ENCODE data around the gene SLC12A1. TPM values are rescaled to one million over a fixed set of nuclear protein-coding genes. Genes with fewer than 3 reads are reported as not detected.

The SLC12A1 gene
- total and polyA plus RNA-seq, 2 of the 8 experiments (the other 6 are each of a cell fraction or from before 2014, with no cell fraction given) = 0.63 to 1.0 TPM

GRCh38 chr15:48300038-48300437 lies 93.9 kb downstream of the SLC12A1 start:
- Histone ChIP-seq H3K36me3 (ENCODE audit: control insufficient read depth in 2 of 4, insufficient read depth in 4 of 4, low read length in 3 of 4) (no peaks in the 10 kb centered on the region), H2BK5ac (ENCODE audit: low read depth, low read length) (peak overlapping the region; percentile 30; the same call in 1 of the 2 replicates), H3K9me3 (ENCODE audit: insufficient read depth in 2 of 2, low read depth in 1 of 2, low read length in 1 of 2) (no peaks in the 10 kb centered on the region), H4K91ac (replicated peaks; ENCODE audit: insufficient read length, low read length) (no peak overlapping the region), H3K4ac (replicated peaks; ENCODE audit: insufficient read length, low read depth, low read length) (no peak overlapping the region), H2BK120ac (replicated peaks; ENCODE audit: low read depth, low read length) (peak overlapping the region; percentile 98), H3K23ac (ENCODE audit: insufficient read length) (no peak overlapping the region), H3K79me1 (ENCODE audit: low read depth, low read length) (no peaks in the 10 kb centered on the region), H3K4me2 (ENCODE audit: insufficient read depth in 1 of 2, low read depth in 2 of 2, low read length in 2 of 2) (peak overlapping the region; percentile 29 to 40; a peak in 3 of 4 replicates), H3K14ac (ENCODE audit: insufficient read length) (no peak overlapping the region), H2AK5ac (ENCODE audit: low read depth, low read length) (no peak overlapping the region), H3K23me2 (ENCODE audit: low read depth, low read length) (no peaks in the 10 kb centered on the region), H3K4me3 (ENCODE audit: extremely low read depth in 1 of 4, insufficient read depth in 2 of 4, low read depth in 3 of 4, low read length in 4 of 4) (peak overlapping the region in 1 of 4 experiments; percentile 40; a peak in 1 of 8 replicates), H3K4me1 (replicated peaks in 1 of 4; ENCODE audit: control insufficient read depth in 3 of 4, insufficient read depth in 4 of 4, low read length in 3 of 4) (peaks cover 10 to 27% (median 23%) of the 10 kb centered on the region in 4 experiments; a peak in 6 of 7 replicates), H2BK12ac (ENCODE audit: low read depth, low read length) (no peak overlapping the region), H4K8ac (ENCODE audit: extremely low read depth, insufficient read depth, low read length) (no peak overlapping the region; the same call in 1 of the 2 replicates), H3K56ac (replicated peaks; ENCODE audit: insufficient read length, low read depth, low read length) (no peak overlapping the region), H3K79me2 (ENCODE audit: control insufficient read depth in 1 of 2, insufficient read depth in 2 of 2, low read length in 2 of 2) (no peaks in the 10 kb centered on the region), H3K27me3 (replicated peaks in 1 of 4; ENCODE audit: control insufficient read depth in 3 of 4, extremely low read depth in 1 of 4, insufficient read depth in 3 of 4, low read length in 3 of 4) (no peaks in the 10 kb centered on the region), H2BK20ac (ENCODE audit: low read length) (no peak overlapping the region), H2AFZ (ENCODE audit: low read length) (no peak overlapping the region), H3K18ac (ENCODE audit: extremely low read depth, low read length) (no peak overlapping the region; the same call in 1 of the 2 replicates), H4K5ac (ENCODE audit: insufficient read length, low read depth, low read length) (peak overlapping the region; percentile 45), H3K9ac (replicated peaks in 1 of 4; ENCODE audit: extremely low read depth in 1 of 4, low read depth in 3 of 4, low read length in 3 of 4) (no peak overlapping the region), H2BK15ac (ENCODE audit: low read length) (no peak overlapping the region), H3K27ac (ENCODE audit: low read depth, low read length) (no peak overlapping the region; the same call in 1 of the 2 replicates), H4K20me1 (replicated peaks in 1 of 2; ENCODE audit: control insufficient read depth in 1 of 2, insufficient read depth in 2 of 2, low read length in 2 of 2) (no peaks in the 10 kb centered on the region)
- ChIA-PET CTCF (ENCODE audit: partially characterized antibody) (interaction anchor here (1.0 to 6.6 kb wide), 4 partner anchors 14 to 52 kb away, joined by 3 to 41 read pairs (median 12); no protein-coding TSS in a partner anchor), POLR2A (ENCODE audit: partially characterized antibody) (interaction anchor here (1.0 to 2.6 kb wide), 5 partner anchors 8 to 33 kb away, joined by 3 to 9 read pairs (median 3); no protein-coding TSS in a partner anchor)
- 31% methylated on average over 5 of the region's 5 CpGs; no CpG with 5 or more reads in 1 of the 2 experiments for WGBS, 2 experiments (ENCODE audit: extremely low coverage in 1 of 2, insufficient coverage in 1 of 2, insufficient read length in 1 of 2, insufficient replicate concordance in 2 of 2, low coverage in 1 of 2, low lambda C conversion rate in 2 of 2, missing lambda C conversion rate in 1 of 2)
- DNase-seq (ENCODE audit: low read depth in 1 of 2, low spot score in 2 of 2) (no peak), FAIRE-seq (no peak)
- TF ChIP-seq CBX5 (IDR thresholded peaks at IDR 0.05; ENCODE audit: low read depth, low read length) (no peak), TCF12 (IDR thresholded peaks at IDR 0.05; ENCODE audit: low read depth, low read length) (no peak), SIRT6 (IDR thresholded peaks at IDR 0.05; ENCODE audit: low read length) (no peak), RFX5 (IDR thresholded peaks at IDR 0.05; ENCODE audit: borderline replicate concordance, low read depth, low read length) (no peak), ATF2 (IDR thresholded peaks at IDR 0.05; ENCODE audit: low read length) (no peak)

Data from H1 (cell line).